Ishikawa (cell line): ENCODE measurements around the gene ADNP2.

Source experiments
- CEBPB ChIP-seq: IDR thresholded peaks from 2 replicates; pipeline ENCODE4 v1.6.1; 2012
- CREB1 ChIP-seq: IDR thresholded peaks from 2 replicates; pipeline ENCODE4 v1.6.1; 2012; ENCODE audit warnings: low read depth
- EGR1 ChIP-seq: IDR thresholded peaks from 2 replicates; pipeline ENCODE4 v1.6.1; 2012
- EP300 ChIP-seq: IDR thresholded peaks from 2 replicates; pipeline ENCODE4 v1.6.1; 2012; ENCODE audit warnings: borderline replicate concordance
- FOXM1 ChIP-seq: IDR thresholded peaks from 2 replicates; pipeline ENCODE4 v1.6.1; 2012; ENCODE audit warnings: low read depth, borderline replicate concordance
- NFIC ChIP-seq: IDR thresholded peaks from 2 replicates; pipeline ENCODE4 v1.6.1; 2012
- RAD21 ChIP-seq: IDR thresholded peaks from 2 replicates; pipeline ENCODE4 v1.6.1; 2012; ENCODE audit warnings: low read depth
- REST ChIP-seq: IDR thresholded peaks from 2 replicates; pipeline ENCODE4 v1.6.1; 2012; ENCODE audit warnings: low read depth, mild to moderate bottlenecking
- TAF1 ChIP-seq: IDR thresholded peaks from 2 replicates; pipeline ENCODE4 v1.6.1; 2012; ENCODE audit warnings: low read depth, mild to moderate bottlenecking
- TCF12 ChIP-seq: IDR thresholded peaks from 2 replicates; pipeline ENCODE4 v1.6.1; 2012; ENCODE audit warnings: low read depth
- TEAD4 ChIP-seq: IDR thresholded peaks from 2 replicates; pipeline ENCODE4 v1.6.1; 2012
- YY1 ChIP-seq: IDR thresholded peaks from 2 replicates; pipeline ENCODE4 v1.6.1; 2012; ENCODE audit warnings: low read depth
- ZBTB7A ChIP-seq: IDR thresholded peaks from 2 replicates; pipeline ENCODE4 v1.6.1; 2012; ENCODE audit warnings: low read depth
- TF ChIP-seq, protein P1 (sequence below): IDR thresholded peaks from 2 replicates; pipeline ENCODE4 v1.6.1; 2012
- TF ChIP-seq, protein P2 (sequence below): IDR thresholded peaks from 2 replicates; pipeline ENCODE4 v1.6.1; 2012

Gene ADNP2

DNA sequence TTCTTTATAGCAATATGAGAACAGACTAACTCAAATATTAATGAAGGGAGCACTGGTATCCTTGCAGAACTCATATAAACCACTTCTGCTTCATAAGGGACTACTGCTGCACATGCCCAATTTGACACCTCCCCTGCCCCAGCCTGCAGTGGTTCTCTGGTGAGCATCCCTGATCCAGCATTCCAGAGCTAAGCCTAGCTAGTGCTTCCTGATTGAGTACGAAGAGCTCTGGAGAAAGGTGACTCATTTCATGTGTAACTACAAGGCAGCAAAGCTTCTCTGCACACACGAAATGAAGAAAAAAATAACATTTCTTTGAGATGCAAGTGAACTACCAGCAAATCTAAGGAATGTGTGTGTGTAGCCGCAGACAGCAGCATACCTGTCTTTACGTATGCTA, 22.8 kb upstream of the ADNP2 start:
- TF ChIP-seq EGR1 (no peak), RAD21 (no peak), FOXM1 (no peak), TAF1 (no peak), TCF12 (no peak), EP300 (no peak), NFIC (no peak), YY1 (no peak), ZBTB7A (no peak)
- TF ChIP-seq, protein P1, sequence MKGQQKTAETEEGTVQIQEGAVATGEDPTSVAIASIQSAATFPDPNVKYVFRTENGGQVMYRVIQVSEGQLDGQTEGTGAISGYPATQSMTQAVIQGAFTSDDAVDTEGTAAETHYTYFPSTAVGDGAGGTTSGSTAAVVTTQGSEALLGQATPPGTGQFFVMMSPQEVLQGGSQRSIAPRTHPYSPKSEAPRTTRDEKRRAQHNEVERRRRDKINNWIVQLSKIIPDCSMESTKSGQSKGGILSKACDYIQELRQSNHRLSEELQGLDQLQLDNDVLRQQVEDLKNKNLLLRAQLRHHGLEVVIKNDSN, result no peak

GRCh38 chr18:80088036-80088435, 21.0 kb upstream of the ADNP2 start:
- TF ChIP-seq ZBTB7A (no peak), EP300 (no peak), FOXM1 (no peak), REST (no peak), YY1 (no peak), RAD21 (no peak), CREB1 (no peak), TAF1 (no peak), TEAD4 (no peak), TCF12 (no peak), CEBPB (no peak), EGR1 (no peak), NFIC (no peak)
- TF ChIP-seq, protein P2, sequence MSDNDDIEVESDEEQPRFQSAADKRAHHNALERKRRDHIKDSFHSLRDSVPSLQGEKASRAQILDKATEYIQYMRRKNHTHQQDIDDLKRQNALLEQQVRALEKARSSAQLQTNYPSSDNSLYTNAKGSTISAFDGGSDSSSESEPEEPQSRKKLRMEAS, result no peak
- TF ChIP-seq, protein P1, result no peak

DNA sequence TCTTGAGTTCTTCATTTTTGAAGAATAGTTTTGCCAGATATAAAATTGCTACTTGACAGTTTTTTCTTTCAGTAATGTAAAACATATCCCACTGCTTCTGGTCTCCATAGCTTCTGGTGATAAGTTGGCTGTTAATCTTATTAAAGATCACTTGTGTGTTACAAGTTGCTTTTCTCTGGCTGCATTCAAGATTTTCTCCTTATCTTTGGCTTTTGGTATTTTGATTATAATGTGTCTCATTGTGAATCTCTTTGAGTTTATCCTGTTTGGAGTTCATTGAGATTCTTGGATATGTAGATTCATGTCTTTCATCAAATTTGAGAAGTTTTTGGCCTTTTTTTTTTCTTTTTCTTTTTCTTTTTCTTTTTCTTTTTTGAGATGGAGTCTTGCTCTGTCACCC, 20.2 kb upstream of the ADNP2 start:
- TF ChIP-seq, protein P1, result no peak
- no peak for TF ChIP-seq EGR1
- no peak for TF ChIP-seq CEBPB
- no peak for TF ChIP-seq ZBTB7A
- TF ChIP-seq TCF12, result no peak
- TF ChIP-seq YY1, result no peak
- TF ChIP-seq EP300, result no peak
- TF ChIP-seq CREB1, result no peak
- TF ChIP-seq FOXM1, result no peak
- TF ChIP-seq, protein P2, result no peak
- TF ChIP-seq REST, result no peak
- no peak for TF ChIP-seq RAD21
- TF ChIP-seq NFIC, result no peak
- no peak for TF ChIP-seq TEAD4
- TF ChIP-seq TAF1, result no peak

- TF ChIP-seq REST (no peak), TAF1 (no peak)
Measured at GRCh38 chr18:80095414-80095813, 13.6 kb upstream of the ADNP2 start.

DNA sequence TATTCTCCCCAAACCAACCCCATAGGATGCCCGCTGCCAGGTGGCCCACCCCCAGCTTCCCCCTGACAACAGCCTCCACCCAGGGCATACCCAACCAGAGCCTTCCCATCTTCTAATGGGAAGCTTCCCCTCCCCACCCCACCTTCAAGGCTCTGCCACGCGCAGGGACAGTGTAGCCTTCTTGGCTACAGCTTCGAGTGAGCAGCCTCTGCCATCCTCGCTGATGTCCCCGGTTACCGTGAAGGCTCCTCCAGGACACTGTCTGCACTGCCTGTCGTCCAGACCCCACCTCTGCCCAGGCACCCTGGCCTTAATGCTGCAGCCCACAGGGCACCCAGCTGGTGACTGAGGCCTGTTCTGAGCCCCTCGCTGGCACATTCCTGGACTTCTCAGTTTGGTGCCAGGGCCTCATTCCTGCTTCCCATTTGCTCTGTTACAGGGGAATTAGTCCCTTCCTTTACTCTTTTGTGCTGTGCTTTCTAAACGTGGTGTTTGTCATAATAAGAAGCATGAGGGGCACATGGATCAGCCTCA, 13.0 kb upstream of the ADNP2 start:
- TF ChIP-seq ZBTB7A, result no peak
- TF ChIP-seq TAF1, result no peak
- TF ChIP-seq REST, result no peak
- TF ChIP-seq YY1, result no peak
- TF ChIP-seq EGR1, result no peak
